Neural progenitor cell (in vitro differentiated cells): ENCODE results near the gene ATP2A3.

ENCODE experiments used
- CTCF ChIP-seq: fragments of 200-600 bp; sonication (generic); IDR thresholded peaks from 2 replicates; pipeline ENCODE4 v1.5.1; 2017; ENCODE audit warnings: antibody characterized with exemption, mild to moderate bottlenecking
- EZH2 ChIP-seq: fragments of 200-600 bp; sonication (generic); IDR thresholded peaks from 2 replicates; pipeline ENCODE4 v1.6.1; 2017; ENCODE audit warnings: antibody characterized with exemption, mild to moderate bottlenecking, moderate library complexity
- EZH2phosphoT487 ChIP-seq: fragments of 200-600 bp; sonication (generic); IDR thresholded peaks from 2 replicates; pipeline ENCODE4 v1.6.1; 2017; ENCODE audit warnings: antibody characterized with exemption

- TF ChIP-seq EZH2 (no peak), CTCF (no peak), EZH2phosphoT487 (no peak)
Measured at GRCh38 chr17:3922765-3923164, 41.5 kb downstream of the ATP2A3 start.
